ENCODE measurements around the gene MTHFD1L. TPM values are rescaled to one million over a fixed set of nuclear protein-coding genes. Genes with fewer than 3 reads are reported as not detected.

Gene MTHFD1L
- total RNA-seq, 4 donors from 2014 or later: 4.7 to 45.9 (median 24.0) TPM

DNA sequence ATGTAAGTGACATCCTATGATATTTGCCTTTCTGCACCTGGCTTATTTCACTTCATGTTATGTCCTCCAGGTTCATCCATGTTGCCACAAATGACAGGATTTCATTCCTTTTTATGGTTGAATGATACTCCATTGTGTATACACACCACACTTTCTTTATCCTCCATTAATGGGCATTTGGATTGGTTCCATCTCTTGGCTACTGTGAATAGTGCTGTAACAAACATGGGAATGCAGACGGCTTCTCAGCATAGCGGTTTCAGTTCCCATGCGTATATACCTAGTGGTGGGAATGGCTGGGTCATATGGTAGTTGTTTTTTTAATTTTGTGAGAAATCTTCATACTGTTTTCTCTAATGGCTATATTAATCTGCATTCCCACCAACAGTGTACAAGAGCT is 14.8 kb downstream of the MTHFD1L start:
- ATAC-seq (ENCODE audit: low FRiP score): no peak
- TF ChIP-seq, protein P1, sequence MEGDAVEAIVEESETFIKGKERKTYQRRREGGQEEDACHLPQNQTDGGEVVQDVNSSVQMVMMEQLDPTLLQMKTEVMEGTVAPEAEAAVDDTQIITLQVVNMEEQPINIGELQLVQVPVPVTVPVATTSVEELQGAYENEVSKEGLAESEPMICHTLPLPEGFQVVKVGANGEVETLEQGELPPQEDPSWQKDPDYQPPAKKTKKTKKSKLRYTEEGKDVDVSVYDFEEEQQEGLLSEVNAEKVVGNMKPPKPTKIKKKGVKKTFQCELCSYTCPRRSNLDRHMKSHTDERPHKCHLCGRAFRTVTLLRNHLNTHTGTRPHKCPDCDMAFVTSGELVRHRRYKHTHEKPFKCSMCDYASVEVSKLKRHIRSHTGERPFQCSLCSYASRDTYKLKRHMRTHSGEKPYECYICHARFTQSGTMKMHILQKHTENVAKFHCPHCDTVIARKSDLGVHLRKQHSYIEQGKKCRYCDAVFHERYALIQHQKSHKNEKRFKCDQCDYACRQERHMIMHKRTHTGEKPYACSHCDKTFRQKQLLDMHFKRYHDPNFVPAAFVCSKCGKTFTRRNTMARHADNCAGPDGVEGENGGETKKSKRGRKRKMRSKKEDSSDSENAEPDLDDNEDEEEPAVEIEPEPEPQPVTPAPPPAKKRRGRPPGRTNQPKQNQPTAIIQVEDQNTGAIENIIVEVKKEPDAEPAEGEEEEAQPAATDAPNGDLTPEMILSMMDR (IDR thresholded peaks at IDR 0.05): no peak

DNA sequence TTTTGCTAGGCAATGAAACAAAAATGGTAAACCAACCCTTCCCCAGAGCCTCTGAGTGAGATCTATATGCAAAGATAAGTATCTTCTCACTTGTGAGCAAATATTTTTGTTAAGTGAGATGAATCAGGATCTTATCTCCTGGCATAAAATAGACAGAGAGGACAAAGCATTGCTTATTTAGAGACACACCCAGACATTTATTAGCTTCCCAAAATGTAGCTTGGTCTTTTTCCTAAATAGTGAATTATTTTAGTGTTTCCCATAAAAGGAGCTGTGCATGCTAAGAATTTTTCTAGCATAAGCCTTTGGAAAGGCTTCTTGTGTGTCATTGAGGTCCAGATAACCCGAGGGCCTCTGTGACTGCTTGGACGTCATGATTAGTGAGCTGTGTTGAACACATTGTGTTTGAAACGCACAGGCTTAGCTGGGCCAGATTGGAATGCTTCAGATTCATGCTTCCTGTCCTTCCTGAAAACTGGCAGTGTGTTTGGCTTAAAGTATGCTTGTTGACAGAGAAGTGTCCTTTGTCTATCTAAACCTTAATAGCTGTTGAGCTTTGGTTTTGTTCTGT is 16.5 kb downstream of the MTHFD1L start:
- TF ChIP-seq, protein P1 (IDR thresholded peaks at IDR 0.05): no peak
- DNase-seq (ENCODE audit: low spot score): no peak
- peak; percentile 76 for ATAC-seq (ENCODE audit: low FRiP score)

More for the DNA sequence above, 14.8 kb downstream of the MTHFD1L start:
- DNase-seq (ENCODE audit: low spot score): no peak

DNA sequence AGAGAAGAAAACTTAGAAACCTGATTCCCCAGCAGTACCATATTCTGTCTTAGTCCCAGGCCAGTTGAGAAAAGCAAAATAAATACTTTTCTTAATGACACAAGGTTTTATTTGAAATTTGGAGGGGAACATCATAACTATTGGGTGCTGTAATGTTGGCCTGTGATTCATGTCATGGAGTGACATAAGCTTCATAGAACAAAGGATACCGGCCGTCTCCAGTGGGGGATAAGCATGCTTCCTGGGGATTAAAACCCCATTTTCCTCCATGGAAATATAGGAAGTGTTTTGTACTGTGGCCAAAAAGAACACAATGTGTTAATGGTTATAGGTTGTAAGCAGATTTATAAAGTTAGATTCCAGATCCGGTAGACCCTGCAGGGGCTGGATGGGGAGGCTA is 18.0 kb downstream of the MTHFD1L start:
- ATAC-seq (ENCODE audit: low FRiP score) (no peak), DNase-seq (ENCODE audit: low spot score) (no peak)
- TF ChIP-seq, protein P1 (IDR thresholded peaks at IDR 0.05): no peak

DNA sequence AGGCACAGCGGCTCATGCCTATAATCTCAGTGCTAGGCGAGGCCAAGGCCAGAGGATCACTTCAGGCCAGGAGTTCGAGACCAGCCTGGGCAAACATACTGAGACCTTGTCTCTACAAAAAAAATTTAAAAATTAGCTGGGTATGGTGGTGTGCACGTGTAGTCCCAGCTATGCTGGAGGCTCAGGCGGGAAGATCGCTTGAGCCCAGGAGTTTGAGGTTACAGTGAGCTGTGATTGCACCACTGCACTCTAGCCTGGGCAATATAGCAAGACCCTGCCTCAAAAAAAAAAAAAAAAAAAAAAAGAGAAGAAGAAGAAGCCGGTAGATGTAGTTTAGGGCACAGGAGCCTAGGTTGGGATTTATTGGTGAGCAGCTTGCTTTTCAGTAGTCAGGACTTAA is 20.7 kb downstream of the MTHFD1L start:
- no peak for DNase-seq (ENCODE audit: low spot score)
- TF ChIP-seq, protein P1 (IDR thresholded peaks at IDR 0.05): no peak
- ATAC-seq (ENCODE audit: low FRiP score): no peak

DNA sequence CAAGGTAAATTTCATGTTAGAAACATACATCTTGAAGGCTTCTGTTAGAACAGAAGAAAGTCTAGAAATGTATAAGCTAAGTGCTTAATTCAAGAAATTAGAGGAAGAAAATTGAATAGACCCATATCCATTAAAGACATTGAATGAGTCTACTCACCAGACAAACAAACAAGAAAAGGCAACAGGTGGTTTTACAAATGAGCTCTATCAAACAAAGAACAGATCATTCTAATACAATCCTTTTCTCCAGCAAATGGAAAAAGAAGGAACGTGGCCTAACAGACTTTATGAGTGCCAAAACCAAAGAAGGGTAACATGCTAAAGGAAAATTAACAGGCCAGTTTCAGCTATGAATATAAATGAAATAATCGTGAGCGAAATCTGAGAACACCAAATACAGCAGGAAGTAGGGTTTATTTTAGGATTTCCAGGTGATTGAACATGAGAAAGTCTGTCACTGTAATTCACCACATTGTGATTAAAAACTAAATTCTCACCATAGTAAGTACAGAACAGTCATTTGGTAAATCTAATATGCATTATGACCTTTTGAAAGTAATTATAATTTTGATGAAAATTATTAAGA is 22.6 kb downstream of the MTHFD1L start:
- ATAC-seq (ENCODE audit: low FRiP score) (no peak), DNase-seq (ENCODE audit: low spot score) (no peak)
- TF ChIP-seq, protein P1 (IDR thresholded peaks at IDR 0.05): no peak

DNA sequence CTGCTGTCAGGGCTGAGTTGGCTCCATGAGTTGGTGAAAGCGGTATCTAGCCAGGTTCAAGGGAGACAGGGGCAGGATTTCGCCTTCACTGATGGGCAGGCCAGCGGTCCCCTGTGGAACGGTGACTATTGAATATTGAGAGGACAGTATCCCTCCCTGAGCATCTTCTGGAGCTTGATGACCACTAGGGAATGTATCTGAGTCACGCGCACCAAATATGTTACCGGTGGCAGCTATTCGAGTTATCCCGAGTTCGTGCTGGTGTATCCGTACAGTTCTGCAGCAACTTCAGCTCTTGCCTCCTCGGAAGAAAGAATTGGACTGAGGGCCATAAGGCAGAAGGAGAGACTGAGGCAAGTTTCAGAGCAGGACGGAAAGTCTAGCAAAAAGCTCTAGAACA is 24.8 kb downstream of the MTHFD1L start:
- TF ChIP-seq, protein P1 (IDR thresholded peaks at IDR 0.05): no peak
- ATAC-seq (ENCODE audit: low FRiP score): no peak

DNA sequence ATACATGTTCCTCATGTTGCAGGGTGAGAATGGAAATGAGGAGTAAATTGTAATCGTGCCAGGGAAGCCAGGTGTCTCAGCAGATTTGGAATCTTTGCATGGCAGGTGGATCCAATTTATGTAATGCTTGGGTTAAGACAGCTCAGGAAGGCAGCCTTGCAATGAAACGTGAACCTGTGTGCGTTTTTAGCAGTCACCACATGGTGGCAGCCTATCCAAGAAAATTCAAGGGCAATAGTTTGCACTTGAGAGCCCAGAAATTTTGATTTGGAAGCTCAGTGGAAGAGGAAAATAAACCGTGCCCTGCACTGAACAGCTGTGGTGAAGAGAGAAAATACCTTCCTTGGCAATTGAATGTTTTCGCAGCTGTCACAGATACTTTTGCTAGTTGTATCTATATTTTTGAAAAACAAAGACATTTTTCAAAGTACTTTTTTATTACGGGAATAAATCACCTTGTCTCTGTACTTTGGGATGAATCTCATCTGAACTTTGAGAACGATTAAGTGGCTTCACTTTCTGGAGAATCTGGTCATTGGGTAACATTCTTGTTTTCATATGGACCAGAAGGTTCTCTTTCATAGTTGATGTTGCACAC is 26.5 kb downstream of the MTHFD1L start:
- DNase-seq (ENCODE audit: low spot score): peak; percentile 51
- TF ChIP-seq, protein P1 (IDR thresholded peaks at IDR 0.05): peak in 1 of 3 donors; percentile 5
- ATAC-seq (ENCODE audit: low FRiP score): peak; percentile 67

More for the DNA sequence above, 24.8 kb downstream of the MTHFD1L start:
- no peak for DNase-seq (ENCODE audit: low spot score)
